Fibroblast of gingiva (primary cell): ENCODE measurements around the gene UGCG.
"Not testable (repeated sequence)": the region's sequence is repeated elsewhere in the genome, so short reads cannot be mapped to it uniquely, and the experiment has no call there.

ENCODE experiments used
- DNase-seq: peaks from one replicate; pipeline ENCODE4 v3.0.0-alpha.2; 2011; ENCODE audit warnings: low read depth

UGCG gene

GRCh38 chr9:111895996-111896941 lies at the start of gene UGCG:
UGCG (plus strand) TSS chr9:111896814; CDS start chr9:111897216, 402 bp downstream.
- peak; percentile 90 for DNase-seq

- DNase-seq: no peak
Measured at GRCh38 chr9:111851553-111851952, 45.1 kb upstream of the UGCG start.

- DNase-seq: no peak
Measured at GRCh38 chr9:111852291-111852690, 44.3 kb upstream of the UGCG start.

- DNase-seq: no peak
Measured at GRCh38 chr9:111853450-111853827, 43.2 kb upstream of the UGCG start.

GRCh38 chr9:111854799-111855198 lies 41.8 kb upstream of the UGCG start:
- peak; percentile 25 for DNase-seq

GRCh38 chr9:111857555-111858211 lies 38.9 kb upstream of the UGCG start:
- peak; percentile 60 for DNase-seq

GRCh38 chr9:111860443-111860842 lies 36.2 kb upstream of the UGCG start:
- DNase-seq: no peak

- no peak for DNase-seq
Measured at GRCh38 chr9:111863636-111864035, 33.0 kb upstream of the UGCG start.

- peak; percentile 56 for DNase-seq
Measured at GRCh38 chr9:111866976-111867375, 29.6 kb upstream of the UGCG start.

GRCh38 chr9:111868475-111868874 lies 28.1 kb upstream of the UGCG start:
- no peak for DNase-seq

GRCh38 chr9:111870774-111871498 lies 25.7 kb upstream of the UGCG start:
- no peak for DNase-seq

- DNase-seq: no peak
Measured at GRCh38 chr9:111871499-111871855, 25.1 kb upstream of the UGCG start.

- no peak for DNase-seq
Measured at GRCh38 chr9:111872886-111873285, 23.7 kb upstream of the UGCG start.

- no peak for DNase-seq
Measured at GRCh38 chr9:111873901-111874300, 22.7 kb upstream of the UGCG start.

- DNase-seq: no peak
Measured at GRCh38 chr9:111874500-111874899, 22.1 kb upstream of the UGCG start.

GRCh38 chr9:111875291-111875690 lies 21.3 kb upstream of the UGCG start:
- DNase-seq: not testable (repeated sequence)

GRCh38 chr9:111875691-111876090 lies 20.9 kb upstream of the UGCG start:
- DNase-seq: not testable (repeated sequence)

GRCh38 chr9:111876179-111876578 lies 20.4 kb upstream of the UGCG start:
- no peak for DNase-seq

- DNase-seq: no peak
Measured at GRCh38 chr9:111877420-111877819, 19.2 kb upstream of the UGCG start.

- no peak for DNase-seq
Measured at GRCh38 chr9:111878946-111879345, 17.7 kb upstream of the UGCG start.

- DNase-seq: no peak
Measured at GRCh38 chr9:111886983-111887718, 9.5 kb upstream of the UGCG start.

GRCh38 chr9:111890334-111890733 lies 6.3 kb upstream of the UGCG start:
- DNase-seq: no peak
